DOHH2 (cell line): Measurements from ENCODE around the gene YIPF3.

Experiments used
- H3F3A ChIP-seq: fragments of 200-600 bp; sonication (generic), shearing (Covaris generic); 2 replicates; pipeline ENCODE4 v1.6.0; 2016; ENCODE audit warnings: antibody characterized with exemption, mild to moderate bottlenecking; ENCODE audit not compliant: control insufficient read depth, insufficient read depth
- H3K27ac ChIP-seq: fragments of 200-600 bp; sonication (generic); 2 replicates; pipeline ENCODE4 v1.5.1; 2014; ENCODE audit warnings: low read depth, mild to moderate bottlenecking, low read length, moderate library complexity
- H3K27me3 ChIP-seq: fragments of 200-600 bp; sonication (generic); 2 replicates; pipeline ENCODE4 v1.6.1; 2014; ENCODE audit warnings: mild to moderate bottlenecking, low read length, mixed read lengths; ENCODE audit not compliant: control insufficient read depth
- H3K36me3 ChIP-seq: fragments of 200-600 bp; sonication (generic); 2 replicates; pipeline ENCODE4 v1.6.1; 2014; ENCODE audit warnings: mild to moderate bottlenecking, low read length, moderate library complexity, mixed read lengths; ENCODE audit not compliant: control insufficient read depth
- H3K4me1 ChIP-seq: fragments of 200-600 bp; sonication (generic); 2 replicates; pipeline ENCODE4 v1.6.1; 2014; ENCODE audit warnings: mild to moderate bottlenecking, low read length, mixed read lengths; ENCODE audit not compliant: control insufficient read depth
- H3K4me2 ChIP-seq: fragments of 200-600 bp; sonication (generic); 2 replicates; pipeline ENCODE4 v1.6.0; 2014; ENCODE audit warnings: mild to moderate bottlenecking, low read length, moderate library complexity
- H3K4me3 ChIP-seq: fragments of 200-600 bp; sonication (generic); 2 replicates; pipeline ENCODE4 v1.5.1; 2014; ENCODE audit warnings: mild to moderate bottlenecking, low read length, mixed read lengths
- H3K79me2 ChIP-seq: fragments of 200-600 bp; sonication (generic); 2 replicates; pipeline ENCODE4 v1.6.1; 2014; ENCODE audit warnings: mild to moderate bottlenecking, low read length, mixed read lengths; ENCODE audit not compliant: control insufficient read depth
- H3K9me2 ChIP-seq: fragments of 200-600 bp; sonication (generic); replicated peaks from 2 replicates; pipeline ENCODE4 v1.6.1; 2014; ENCODE audit warnings: mild to moderate bottlenecking, low read length, mixed read lengths; ENCODE audit not compliant: control insufficient read depth
- H3K9me3 ChIP-seq: fragments of 200-600 bp; sonication (generic); 2 replicates; pipeline ENCODE4 v1.6.1; 2014; ENCODE audit warnings: antibody characterized with exemption, low read length, mixed read lengths; ENCODE audit not compliant: control insufficient read depth, insufficient read depth
- H4K20me1 ChIP-seq: fragments of 200-600 bp; sonication (generic); 2 replicates; pipeline ENCODE4 v1.6.0; 2014; ENCODE audit warnings: low read depth, mild to moderate bottlenecking, antibody characterized with exemption, low read length, moderate library complexity; ENCODE audit not compliant: control insufficient read depth, insufficient read depth
- EZH2phosphoT487 ChIP-seq: fragments of 200-600 bp; sonication (generic); IDR thresholded peaks from 2 replicates; pipeline ENCODE4 v1.6.1; 2017; ENCODE audit warnings: borderline replicate concordance, mild to moderate bottlenecking, antibody characterized with exemption, low read length, moderate library complexity, mixed read lengths
- TF ChIP-seq, protein P1 (sequence below): fragments of 200-600 bp; sonication (generic); IDR thresholded peaks from one replicate; pipeline ENCODE4 v1.5.1; 2014; ENCODE audit warnings: antibody characterized with exemption, mild to moderate bottlenecking, low read depth, low read length; ENCODE audit not compliant: poor library complexity, severe bottlenecking

YIPF3 gene

DNA sequence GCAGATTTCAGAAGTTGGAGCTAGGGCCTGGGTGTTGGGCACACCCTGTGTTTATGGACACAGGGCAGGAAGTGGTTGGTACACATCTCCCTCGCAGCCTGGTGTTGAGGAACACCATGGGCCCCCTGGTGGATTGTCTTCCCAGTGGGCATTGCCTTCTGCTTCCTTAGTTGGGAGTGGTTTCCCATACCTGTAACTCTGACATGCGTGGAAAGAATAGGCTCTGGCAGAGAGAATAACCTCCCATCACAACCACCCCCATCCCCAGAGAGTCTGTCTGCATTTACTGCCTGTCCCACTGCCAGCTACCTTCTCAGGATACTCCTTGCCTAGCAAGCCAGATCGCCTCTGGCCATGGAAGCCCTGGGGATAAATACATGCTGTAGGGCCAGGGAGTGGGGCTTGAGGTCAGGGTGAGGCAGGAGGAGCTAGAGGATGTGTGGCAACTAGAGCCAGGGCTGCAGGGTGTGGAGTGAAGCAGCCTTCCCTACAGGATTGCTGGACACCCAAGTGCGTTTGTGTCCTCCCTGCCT lies 21.3 kb downstream of the YIPF3 start:
- Histone ChIP-seq H3K4me1 (no peaks in the 10 kb centered on the region), H3K27ac (no peak overlapping the region)

DNA sequence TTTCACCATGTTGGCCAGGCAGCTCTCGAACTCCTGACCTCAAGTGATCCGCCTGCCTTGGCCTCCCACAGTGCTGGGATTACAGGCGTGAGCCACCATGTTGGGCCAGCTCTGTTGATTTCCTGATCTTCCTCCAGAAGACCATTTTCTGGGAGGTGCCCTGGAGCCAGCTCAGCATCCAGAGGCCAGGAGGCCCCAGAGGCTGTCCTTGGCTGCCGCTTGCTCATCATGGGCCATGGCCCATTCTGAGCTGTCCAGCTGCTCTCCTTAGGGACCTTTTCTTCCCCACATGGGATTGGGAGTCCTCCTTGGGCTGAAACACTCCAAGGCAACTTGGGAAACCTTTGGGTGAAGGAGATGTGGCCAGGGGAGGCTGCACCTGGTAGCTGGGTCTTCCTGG lies 22.0 kb downstream of the YIPF3 start:
- H3K9me3 ChIP-seq = no peaks in the 10 kb centered on the region
- no peak overlapping the region for H3K4me2 ChIP-seq
- TF ChIP-seq, protein P1, sequence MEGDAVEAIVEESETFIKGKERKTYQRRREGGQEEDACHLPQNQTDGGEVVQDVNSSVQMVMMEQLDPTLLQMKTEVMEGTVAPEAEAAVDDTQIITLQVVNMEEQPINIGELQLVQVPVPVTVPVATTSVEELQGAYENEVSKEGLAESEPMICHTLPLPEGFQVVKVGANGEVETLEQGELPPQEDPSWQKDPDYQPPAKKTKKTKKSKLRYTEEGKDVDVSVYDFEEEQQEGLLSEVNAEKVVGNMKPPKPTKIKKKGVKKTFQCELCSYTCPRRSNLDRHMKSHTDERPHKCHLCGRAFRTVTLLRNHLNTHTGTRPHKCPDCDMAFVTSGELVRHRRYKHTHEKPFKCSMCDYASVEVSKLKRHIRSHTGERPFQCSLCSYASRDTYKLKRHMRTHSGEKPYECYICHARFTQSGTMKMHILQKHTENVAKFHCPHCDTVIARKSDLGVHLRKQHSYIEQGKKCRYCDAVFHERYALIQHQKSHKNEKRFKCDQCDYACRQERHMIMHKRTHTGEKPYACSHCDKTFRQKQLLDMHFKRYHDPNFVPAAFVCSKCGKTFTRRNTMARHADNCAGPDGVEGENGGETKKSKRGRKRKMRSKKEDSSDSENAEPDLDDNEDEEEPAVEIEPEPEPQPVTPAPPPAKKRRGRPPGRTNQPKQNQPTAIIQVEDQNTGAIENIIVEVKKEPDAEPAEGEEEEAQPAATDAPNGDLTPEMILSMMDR = no peak
- no peak for TF ChIP-seq EZH2phosphoT487
- no peaks in the 10 kb centered on the region for H3K27me3 ChIP-seq
- H3K36me3 ChIP-seq = peaks cover 23% of the 10 kb centered on the region
- H3K4me3 ChIP-seq = no peak overlapping the region
- H3K79me2 ChIP-seq = peaks cover 5% of the 10 kb centered on the region
- no peaks in the 10 kb centered on the region for H3K4me1 ChIP-seq
- H3F3A ChIP-seq = no peaks in the 10 kb centered on the region
- no peak overlapping the region for H3K27ac ChIP-seq
- H4K20me1 ChIP-seq = no peaks in the 10 kb centered on the region
- no peaks in the 10 kb centered on the region for H3K9me2 ChIP-seq

More for the DNA sequence above, 21.3 kb downstream of the YIPF3 start:
- Histone ChIP-seq H3K27me3 (no peaks in the 10 kb centered on the region), H3K79me2 (peaks cover 5% of the 10 kb centered on the region), H3K9me2 (no peaks in the 10 kb centered on the region), H3F3A (no peaks in the 10 kb centered on the region), H3K4me3 (no peak overlapping the region), H3K36me3 (peaks cover 28% of the 10 kb centered on the region), H3K9me3 (no peaks in the 10 kb centered on the region), H3K4me2 (no peak overlapping the region), H4K20me1 (no peaks in the 10 kb centered on the region)
- TF ChIP-seq, protein P1 = no peak
- TF ChIP-seq EZH2phosphoT487 = no peak

DNA sequence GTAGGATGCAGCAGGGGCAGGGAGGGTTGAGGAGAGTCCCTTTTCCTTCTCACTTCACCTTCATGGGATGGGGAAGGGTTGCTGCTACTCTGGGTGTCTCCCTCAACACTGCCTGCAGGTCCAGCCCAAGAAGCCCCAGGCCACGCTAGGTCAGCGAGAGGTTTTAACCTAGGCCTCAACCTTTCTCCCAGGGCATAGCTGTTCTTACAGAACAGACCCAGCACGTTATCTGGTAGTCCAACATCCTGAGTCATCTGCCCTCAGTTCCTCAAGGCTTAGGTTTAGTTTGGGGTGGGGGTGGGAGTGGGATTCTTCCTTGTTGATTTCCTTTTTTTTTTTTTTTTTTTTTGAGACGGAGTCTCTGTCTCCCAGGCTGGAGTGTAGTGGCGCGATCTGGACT lies 22.4 kb downstream of the YIPF3 start:
- Histone ChIP-seq H4K20me1 (no peaks in the 10 kb centered on the region), H3K4me2 (no peak overlapping the region), H3K79me2 (peaks cover 9% of the 10 kb centered on the region), H3F3A (no peaks in the 10 kb centered on the region), H3K4me3 (no peak overlapping the region), H3K27me3 (no peaks in the 10 kb centered on the region), H3K4me1 (no peaks in the 10 kb centered on the region), H3K9me2 (no peaks in the 10 kb centered on the region), H3K9me3 (no peaks in the 10 kb centered on the region), H3K36me3 (peaks cover 18% of the 10 kb centered on the region), H3K27ac (no peak overlapping the region)
- TF ChIP-seq EZH2phosphoT487 = no peak
- TF ChIP-seq, protein P1 = no peak

DNA sequence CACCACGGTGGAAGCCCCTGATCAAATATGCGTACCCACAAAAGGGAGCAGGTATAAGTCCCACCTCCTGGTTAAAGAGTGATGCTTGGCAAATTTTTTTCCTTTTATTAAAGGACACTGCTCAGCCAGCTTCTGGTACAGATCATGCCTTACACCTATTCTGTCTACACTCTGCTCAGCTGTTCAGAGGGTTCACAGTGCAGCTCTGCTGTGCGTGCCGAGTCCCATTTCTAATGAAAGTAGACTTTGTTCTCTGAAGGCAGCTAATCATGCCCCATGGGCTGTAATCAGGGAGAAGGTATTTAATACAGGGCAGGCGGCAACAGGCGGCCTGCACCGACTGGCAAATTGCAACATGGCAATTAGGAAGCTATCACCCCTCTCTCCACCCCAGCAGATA lies 22.9 kb downstream of the YIPF3 start:
- Histone ChIP-seq H4K20me1 (no peaks in the 10 kb centered on the region), H3K9me3 (no peaks in the 10 kb centered on the region), H3K4me2 (no peak overlapping the region), H3K4me1 (no peaks in the 10 kb centered on the region), H3K27me3 (no peaks in the 10 kb centered on the region), H3K27ac (no peak overlapping the region), H3K4me3 (no peak overlapping the region), H3K9me2 (no peaks in the 10 kb centered on the region), H3K36me3 (peaks cover 13% of the 10 kb centered on the region), H3F3A (no peaks in the 10 kb centered on the region), H3K79me2 (peaks cover 9% of the 10 kb centered on the region)
- TF ChIP-seq EZH2phosphoT487 = no peak
- TF ChIP-seq, protein P1 = no peak
